Mesenchymal stem cell (in vitro differentiated cells and primary cell): Measurements from ENCODE around the gene PDLIM1.
"Not testable (repeated sequence)": the region's sequence is repeated elsewhere in the genome, so short reads cannot be mapped to it uniquely, and the experiment has no call there.

ENCODE experiments used
- DNase-seq: peaks from one replicate; pipeline ENCODE4 v3.0.0-alpha.2; 2013
- H2AFZ ChIP-seq: one replicate; pipeline ENCODE4 v1.6.1; 2013; ENCODE audit warnings: low read depth, mild to moderate bottlenecking, control low read depth, inconsistent platforms, low read length, moderate library complexity
- H2AK5ac ChIP-seq: 2 replicates; pipeline ENCODE4 v1.6.1; 2013; ENCODE audit warnings: low read length, moderate library complexity, mild to moderate bottlenecking, inconsistent platforms; ENCODE audit not compliant: severe bottlenecking
- H2BK120ac ChIP-seq: one replicate; pipeline ENCODE4 v1.6.1; 2013; ENCODE audit warnings: low read depth, mild to moderate bottlenecking, inconsistent platforms, low read length, moderate library complexity
- H2BK12ac ChIP-seq, 2 experiments: one replicate each; pipeline ENCODE4 v1.6.1; 2013; ENCODE audit warnings: inconsistent platforms in 2 of 2, low read length in 2 of 2, mild to moderate bottlenecking in 2 of 2, moderate library complexity in 2 of 2, control low read depth in 1 of 2
- H2BK15ac ChIP-seq: one replicate; pipeline ENCODE4 v1.6.1; 2013; ENCODE audit warnings: mild to moderate bottlenecking, low read depth, inconsistent platforms; ENCODE audit not compliant: poor library complexity, severe bottlenecking
- H2BK5ac ChIP-seq: 2 replicates; pipeline ENCODE4 v1.6.1; 2013; ENCODE audit warnings: low read depth, mild to moderate bottlenecking, low read length, control low read depth, inconsistent platforms; ENCODE audit not compliant: poor library complexity, severe bottlenecking
- H3K14ac ChIP-seq, 2 experiments: one replicate each; pipeline ENCODE4 v1.6.1; 2013; ENCODE audit warnings: inconsistent platforms in 2 of 2, low read length in 2 of 2, control low read depth in 1 of 2, mild to moderate bottlenecking in 1 of 2, moderate library complexity in 1 of 2
- H3K18ac ChIP-seq, 2 experiments: one replicate each; pipeline ENCODE4 v1.6.1; 2013; ENCODE audit warnings: inconsistent platforms in 2 of 2, low read length in 2 of 2, control low read depth in 1 of 2, low read depth in 1 of 2, mild to moderate bottlenecking in 1 of 2
- H3K23ac ChIP-seq, 2 experiments: one replicate each; pipeline ENCODE4 v1.6.1; 2013; ENCODE audit warnings: inconsistent platforms in 2 of 2, low read length in 2 of 2, mild to moderate bottlenecking in 2 of 2, moderate library complexity in 2 of 2, control low read depth in 1 of 2
- H3K27ac ChIP-seq: 2 replicates; pipeline ENCODE4 v1.5.1; 2013; ENCODE audit warnings: mild to moderate bottlenecking, moderate library complexity, low read length, control low read depth, inconsistent platforms; ENCODE audit not compliant: poor library complexity, severe bottlenecking
- H3K27me3 ChIP-seq, 2 experiments: 2 replicates each; pipeline versions ENCODE4 v1.6.1 to v1.7.0; 2013; ENCODE audit warnings: low read length in 2 of 2, mild to moderate bottlenecking in 2 of 2, moderate library complexity in 2 of 2, control low read depth in 1 of 2, inconsistent platforms in 1 of 2; ENCODE audit not compliant: control insufficient read depth in 1 of 2, insufficient read depth in 1 of 2
- H3K36me3 ChIP-seq, 2 experiments: 2 replicates each; pipeline versions ENCODE4 v1.6.1 to v1.7.0; 2013; ENCODE audit warnings: low read length in 2 of 2, control low read depth in 1 of 2, inconsistent platforms in 1 of 2, low read depth in 1 of 2, mild to moderate bottlenecking in 1 of 2; ENCODE audit not compliant: insufficient read depth in 2 of 2, control insufficient read depth in 1 of 2
- H3K4ac ChIP-seq, 2 experiments: one replicate each; pipeline ENCODE4 v1.6.1; 2013; ENCODE audit warnings: inconsistent platforms in 2 of 2, low read length in 2 of 2, mild to moderate bottlenecking in 2 of 2, moderate library complexity in 2 of 2, control low read depth in 1 of 2, low read depth in 1 of 2
- H3K4me1 ChIP-seq: 2 replicates; pipeline ENCODE4 v1.6.1; 2013; ENCODE audit warnings: low read depth, low read length, control low read depth; ENCODE audit not compliant: control insufficient read depth, insufficient read depth
- H3K4me2 ChIP-seq: 2 replicates; pipeline ENCODE4 v1.6.1; 2013; ENCODE audit warnings: low read length, mild to moderate bottlenecking, inconsistent platforms; ENCODE audit not compliant: poor library complexity, severe bottlenecking
- H3K4me3 ChIP-seq, 2 experiments: 2 replicates each; pipeline versions ENCODE4 v1.5.1 to v1.7.0; 2013; ENCODE audit warnings: low read length in 2 of 2, mild to moderate bottlenecking in 2 of 2, control low read depth in 1 of 2, low read depth in 1 of 2; ENCODE audit not compliant: insufficient read depth in 1 of 2
- H3K79me1 ChIP-seq: replicated peaks from 2 replicates; pipeline ENCODE4 v1.6.1; 2013; ENCODE audit warnings: mild to moderate bottlenecking, control low read depth, low read length, inconsistent platforms; ENCODE audit not compliant: poor library complexity, severe bottlenecking
- H3K9ac ChIP-seq: 2 replicates; pipeline ENCODE4 v1.7.0; 2013; ENCODE audit warnings: mild to moderate bottlenecking, low read length, moderate library complexity
- H3K9me3 ChIP-seq: 2 replicates; pipeline ENCODE4 v1.7.0; 2013; ENCODE audit warnings: mild to moderate bottlenecking, low read length; ENCODE audit not compliant: control insufficient read depth
- H4K8ac ChIP-seq: one replicate; pipeline ENCODE4 v1.6.1; 2013; ENCODE audit warnings: inconsistent platforms, mild to moderate bottlenecking, low read length, moderate library complexity
- H4K91ac ChIP-seq: one replicate; pipeline ENCODE4 v1.6.1; 2013; ENCODE audit warnings: mild to moderate bottlenecking, low read length, inconsistent platforms
- WGBS: methylation state at CpG from one replicate; pipeline ENCODE4 v1.1.7; 2013; ENCODE audit warnings: mixed read lengths; 5-methylcytosine and 5-hydroxymethylcytosine counted together

PDLIM1 gene

GRCh38 chr10:95234951-95235350, 55.9 kb downstream of the PDLIM1 start:
- Histone ChIP-seq H2AK5ac (peak overlapping the region; percentile 94), H4K91ac (no peak overlapping the region), H3K18ac (no peak overlapping the region), H3K27me3 (no peaks in the 10 kb centered on the region), H3K36me3 (peaks cover 0 to 37% of the 10 kb centered on the region in 2 experiments), H2BK15ac (no peak overlapping the region), H3K27ac (peak overlapping the region; percentile 25), H2BK120ac (no peak overlapping the region), H3K4me2 (no peak overlapping the region), H2BK5ac (no peak overlapping the region), H2BK12ac (no peak overlapping the region), H3K4ac (no peak overlapping the region), H3K23ac (no peak overlapping the region), H3K4me3 (no peak overlapping the region), H4K8ac (no peak overlapping the region), H3K9ac (no peak overlapping the region), H3K4me1 (peaks cover 21% of the 10 kb centered on the region), H3K9me3 (peaks cover 24% of the 10 kb centered on the region), H2AFZ (no peak overlapping the region), H3K14ac (no peak overlapping the region), H3K79me1 (peaks cover 5% of the 10 kb centered on the region)
- DNase-seq, result no peak
- 90% methylated on average over 5 of the region's 5 CpGs for WGBS

- H3K9ac ChIP-seq, result no peak overlapping the region
- no peak for DNase-seq
- H3K4me3 ChIP-seq, result no peak overlapping the region
- H3K36me3 ChIP-seq, result peaks cover 0 to 36% of the 10 kb centered on the region in 2 experiments
- H3K18ac ChIP-seq, result no peak overlapping the region
- no peak overlapping the region for H3K14ac ChIP-seq
- peaks cover 24% of the 10 kb centered on the region for H3K9me3 ChIP-seq
- H3K4me1 ChIP-seq, result peaks cover 21% of the 10 kb centered on the region
- H2AK5ac ChIP-seq, result peak overlapping the region; percentile 38
- H2BK12ac ChIP-seq, result no peak overlapping the region
- H3K27me3 ChIP-seq, result no peaks in the 10 kb centered on the region
- H2BK120ac ChIP-seq, result no peak overlapping the region
- no peak overlapping the region for H2BK5ac ChIP-seq
- no peak overlapping the region for H4K8ac ChIP-seq
- H2AFZ ChIP-seq, result no peak overlapping the region
- no peak overlapping the region for H3K4ac ChIP-seq
- H3K23ac ChIP-seq, result no peak overlapping the region
- no peak overlapping the region for H3K27ac ChIP-seq
- peaks cover 5% of the 10 kb centered on the region for H3K79me1 ChIP-seq
- H4K91ac ChIP-seq, result no peak overlapping the region
- WGBS, result 94% methylated on average over 2 of the region's 2 CpGs
- H2BK15ac ChIP-seq, result no peak overlapping the region
- no peak overlapping the region for H3K4me2 ChIP-seq
Observed at GRCh38 chr10:95233377-95234034, 57.3 kb downstream of the PDLIM1 start.

GRCh38 chr10:95230677-95231586, 59.9 kb downstream of the PDLIM1 start:
- peak overlapping the region; percentile 73 to 75 for H3K4ac ChIP-seq
- peak overlapping the region; percentile 82 for H2BK120ac ChIP-seq
- peak overlapping the region; percentile 87 for H2BK15ac ChIP-seq
- peaks cover 0 to 19% of the 10 kb centered on the region in 2 experiments for H3K36me3 ChIP-seq
- H3K4me2 ChIP-seq, H3K79me1 ChIP-seq, H3K23ac ChIP-seq, H3K27me3 ChIP-seq: not testable (repeated sequence)
- peak overlapping the region; percentile 73 to 75 for H2BK12ac ChIP-seq
- DNase-seq, result peak; percentile 35
- peak overlapping the region; percentile 96 for H4K8ac ChIP-seq
- peaks cover 24% of the 10 kb centered on the region for H3K9me3 ChIP-seq
- peak overlapping the region; percentile 28 to 66 for H3K4me3 ChIP-seq
- H2BK5ac ChIP-seq, result peak overlapping the region; percentile 57
- peak overlapping the region; percentile 40 for H4K91ac ChIP-seq
- peak overlapping the region in 1 of 2 experiments; percentile 63 for H3K14ac ChIP-seq
- peak overlapping the region; percentile 50 for H2AK5ac ChIP-seq
- H3K18ac ChIP-seq, result peak overlapping the region; percentile 49 to 93
- WGBS, result 24% methylated on average over 36 of the region's 36 CpGs
- peak overlapping the region; percentile 92 for H3K27ac ChIP-seq
- H3K9ac ChIP-seq, result peak overlapping the region; percentile 63
- H3K4me1 ChIP-seq, result peaks cover 19% of the 10 kb centered on the region
- peak overlapping the region; percentile 90 for H2AFZ ChIP-seq
